GM19239 (cell line): ENCODE data around the gene DRC3.
A peak's percentile ranks its signal among the peaks of the same experiment; 100 is the strongest.

Experiments
- DNase-seq: peaks from one replicate; pipeline ENCODE4 v3.0.0; 2011; ENCODE audit warnings: low spot score; ENCODE audit not compliant: insufficient read length
- FAIRE-seq: peaks from 2 replicates; lab custom pipeline; 2011; peaks lifted over from hg19 to GRCh38; lab: Jason Lieb, UNC

The DRC3 gene, protein sequence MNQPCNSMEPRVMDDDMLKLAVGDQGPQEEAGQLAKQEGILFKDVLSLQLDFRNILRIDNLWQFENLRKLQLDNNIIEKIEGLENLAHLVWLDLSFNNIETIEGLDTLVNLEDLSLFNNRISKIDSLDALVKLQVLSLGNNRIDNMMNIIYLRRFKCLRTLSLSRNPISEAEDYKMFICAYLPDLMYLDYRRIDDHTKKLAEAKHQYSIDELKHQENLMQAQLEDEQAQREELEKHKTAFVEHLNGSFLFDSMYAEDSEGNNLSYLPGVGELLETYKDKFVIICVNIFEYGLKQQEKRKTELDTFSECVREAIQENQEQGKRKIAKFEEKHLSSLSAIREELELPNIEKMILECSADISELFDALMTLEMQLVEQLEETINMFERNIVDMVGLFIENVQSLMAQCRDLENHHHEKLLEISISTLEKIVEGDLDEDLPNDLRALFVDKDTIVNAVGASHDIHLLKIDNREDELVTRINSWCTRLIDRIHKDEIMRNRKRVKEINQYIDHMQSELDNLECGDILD

DNA sequence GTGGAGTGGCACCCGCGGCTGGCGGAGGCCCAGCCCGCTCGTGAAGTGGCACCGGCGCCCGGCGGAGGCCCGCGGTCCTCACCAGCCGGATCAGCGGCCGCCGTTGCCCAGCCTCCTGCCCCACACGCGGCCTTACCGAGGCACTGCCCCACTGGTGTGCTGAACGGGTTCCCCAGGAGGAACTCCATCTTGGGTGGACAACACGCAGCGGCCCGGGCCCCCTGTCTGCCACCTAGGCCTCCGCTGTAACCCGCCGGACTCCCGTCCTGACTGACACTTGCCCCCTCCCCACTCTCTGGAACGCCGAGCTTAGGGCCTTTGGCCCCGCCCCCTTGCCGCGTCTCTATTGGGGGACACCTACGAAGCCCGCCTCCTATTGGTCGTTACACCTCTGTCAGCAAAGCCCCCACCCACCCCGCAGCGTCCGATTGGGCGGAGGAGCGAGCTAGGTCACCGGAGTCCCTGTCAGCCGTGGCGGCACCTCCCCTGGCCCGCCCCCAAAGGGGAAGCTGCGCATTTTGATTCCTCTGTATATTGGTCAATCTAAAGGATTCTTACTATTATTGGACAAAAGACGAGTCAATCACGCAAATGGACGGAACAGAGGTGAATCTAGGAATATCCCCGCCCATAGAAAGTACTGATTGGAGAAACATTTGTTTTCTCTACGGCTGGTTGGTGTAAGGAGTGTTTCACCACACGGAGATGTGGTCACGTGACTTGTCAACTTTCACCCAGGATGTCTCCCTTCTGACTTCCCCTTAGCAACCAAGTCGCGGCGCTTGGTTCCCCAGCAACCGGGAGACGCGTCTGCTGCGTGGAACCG is at the start of gene DRC3, which contains the start of gene TOM1L2:
Gene DRC3 (plus strand): TSS at position 737 of the 826 bp plus-strand sequence. CDS start 4,737 bp downstream, outside the sequence.
Gene TOM1L2 (minus strand): TSS at position 275 of the 826 bp plus-strand sequence. CDS start 87 bp downstream, at position 188.
- peak; percentile 100 for FAIRE-seq
- peak; percentile 98 for DNase-seq

DNA sequence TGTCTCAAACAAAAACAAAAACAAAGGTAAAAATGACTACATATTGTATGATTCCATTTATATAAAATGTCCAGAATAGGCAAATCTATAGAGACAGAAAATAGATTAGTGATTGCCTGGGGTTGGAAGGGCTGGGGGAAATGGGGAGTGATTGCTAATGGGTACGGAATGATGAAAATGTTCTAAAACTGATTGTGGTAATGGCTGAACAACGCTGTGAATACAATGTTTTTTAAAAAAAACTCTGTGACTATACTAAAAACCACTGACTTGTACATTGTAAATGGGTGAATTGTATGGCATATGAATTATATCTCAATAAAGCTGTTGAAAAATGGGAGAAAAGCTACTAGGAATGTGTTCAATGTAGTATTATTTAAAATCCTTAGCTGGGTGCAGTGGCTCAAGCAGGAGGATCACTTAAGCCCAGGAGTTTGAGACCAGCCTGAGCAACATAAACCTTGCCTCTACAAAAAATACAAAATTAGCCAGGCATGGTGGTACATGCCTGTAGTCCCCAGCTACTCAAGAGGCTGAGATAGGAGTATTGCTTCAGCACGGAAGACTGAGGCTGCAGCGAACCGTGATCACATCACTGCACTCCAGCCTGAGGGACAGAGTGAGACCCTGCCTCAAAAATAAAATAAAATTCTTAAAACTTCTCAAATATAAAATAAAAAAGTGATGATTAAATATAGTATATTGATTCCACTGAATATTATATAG is 48.4 kb upstream of the DRC3 start:
- DNase-seq (no peak), FAIRE-seq (no peak)

DNA sequence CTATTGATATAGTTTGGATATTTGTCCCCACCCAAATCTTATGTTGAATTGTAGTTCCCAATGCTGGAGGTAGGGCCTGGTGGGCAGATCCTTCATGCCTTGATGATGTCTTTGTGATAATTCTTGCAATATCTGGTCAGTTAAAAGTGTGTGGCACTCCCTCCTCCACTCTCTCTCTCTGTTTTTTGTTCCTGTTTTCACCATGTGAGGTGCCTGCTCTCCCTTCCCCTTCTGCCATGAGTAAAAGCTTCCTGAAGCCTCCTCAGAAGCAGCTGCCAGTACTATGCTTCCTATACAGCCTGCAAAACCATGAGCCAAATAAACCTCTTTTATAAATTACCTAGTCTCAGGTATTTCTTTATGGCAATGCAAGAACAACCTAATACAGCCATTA is 47.8 kb upstream of the DRC3 start:
- no peak for DNase-seq
- no peak for FAIRE-seq

DNA sequence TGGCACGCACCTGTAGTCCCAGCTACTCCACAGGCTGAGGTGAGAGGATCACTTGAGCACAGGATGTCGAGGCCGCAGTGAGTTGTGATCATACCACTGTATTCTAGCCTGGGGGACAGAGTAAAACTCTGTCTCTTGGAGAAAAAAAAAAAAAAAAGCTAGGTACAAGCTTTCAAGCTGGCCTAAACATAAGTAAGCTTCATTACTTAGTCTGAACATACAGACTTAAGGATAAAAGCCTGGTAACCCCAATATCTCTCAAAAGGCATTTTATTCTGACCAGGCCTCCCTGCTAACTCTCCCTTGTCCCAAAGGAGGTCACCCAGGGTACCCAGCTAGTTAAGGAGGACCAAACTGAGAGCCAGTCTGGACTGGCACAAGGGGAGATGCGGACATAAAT is 46.6 kb upstream of the DRC3 start:
- DNase-seq (no peak), FAIRE-seq (no peak)

DNA sequence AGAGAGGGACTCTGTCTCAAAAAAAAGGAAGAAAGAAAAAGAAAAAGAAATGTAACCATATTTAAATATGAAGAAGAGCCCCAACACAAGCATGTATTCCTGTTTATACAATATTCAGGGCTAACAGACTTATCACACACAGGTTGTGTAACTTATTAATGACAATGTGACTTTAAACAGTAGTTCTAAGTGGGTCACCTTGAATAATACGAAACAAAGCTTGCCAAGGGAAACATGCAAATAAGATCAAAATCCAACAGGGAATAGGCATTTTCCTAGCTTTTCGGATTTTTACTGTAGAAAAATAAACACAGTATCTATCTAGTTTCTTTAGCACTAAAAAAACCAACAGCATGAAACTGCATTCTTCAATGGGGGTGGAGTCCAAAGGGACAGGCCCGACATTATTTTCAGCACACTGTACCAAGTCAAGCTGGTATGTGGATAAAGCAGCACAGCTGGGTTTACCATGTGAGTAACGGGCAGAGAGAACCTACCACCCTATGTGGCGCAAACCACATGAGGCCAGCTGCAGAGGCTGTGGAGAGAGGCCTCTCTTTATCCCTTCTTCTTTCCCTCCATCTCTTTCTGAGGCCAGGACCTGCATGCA is 45.7 kb upstream of the DRC3 start:
- no peak for DNase-seq
- no peak for FAIRE-seq

DNA sequence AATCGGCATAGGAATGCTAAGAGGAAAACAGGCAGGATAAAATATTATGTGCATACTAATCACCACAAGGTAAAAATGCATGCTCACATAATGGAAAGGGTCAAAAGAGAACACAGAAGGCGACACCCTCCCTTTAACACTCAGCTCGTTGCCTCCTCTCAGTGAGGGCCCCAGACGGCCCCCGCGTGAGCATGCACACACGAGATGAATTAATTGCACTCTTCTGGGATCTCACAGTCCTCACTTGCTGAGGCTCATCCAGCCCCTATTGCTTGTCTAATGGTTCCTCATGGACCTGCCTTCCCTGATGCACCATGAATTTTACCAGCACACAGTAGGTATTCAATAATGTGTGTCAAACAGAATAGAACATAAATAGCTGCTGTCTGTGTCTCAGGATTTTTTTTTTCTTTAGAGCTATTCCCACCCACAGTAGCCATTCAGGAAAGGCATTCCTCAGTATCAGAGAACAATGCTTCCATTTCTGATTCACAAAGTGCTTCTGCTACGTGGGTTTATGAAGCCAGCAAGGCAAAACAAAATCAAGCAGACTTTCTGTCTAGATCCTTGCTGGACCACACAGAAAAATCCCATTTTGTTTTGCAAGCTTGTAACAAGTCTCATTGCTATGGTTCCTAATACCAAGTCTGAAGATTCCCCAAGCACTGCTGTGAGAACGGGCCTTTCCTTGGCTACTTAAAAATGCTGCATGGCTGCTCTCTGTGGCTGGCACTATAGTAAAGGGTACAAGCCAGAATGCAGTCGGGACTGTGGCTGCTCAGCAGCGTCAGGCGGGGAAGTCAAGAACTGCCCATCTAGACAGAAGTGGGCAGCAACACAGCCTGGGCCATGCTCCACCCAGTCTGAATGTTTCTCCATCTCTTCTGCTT is 44.0 kb upstream of the DRC3 start:
- DNase-seq: no peak
- no peak for FAIRE-seq

DNA sequence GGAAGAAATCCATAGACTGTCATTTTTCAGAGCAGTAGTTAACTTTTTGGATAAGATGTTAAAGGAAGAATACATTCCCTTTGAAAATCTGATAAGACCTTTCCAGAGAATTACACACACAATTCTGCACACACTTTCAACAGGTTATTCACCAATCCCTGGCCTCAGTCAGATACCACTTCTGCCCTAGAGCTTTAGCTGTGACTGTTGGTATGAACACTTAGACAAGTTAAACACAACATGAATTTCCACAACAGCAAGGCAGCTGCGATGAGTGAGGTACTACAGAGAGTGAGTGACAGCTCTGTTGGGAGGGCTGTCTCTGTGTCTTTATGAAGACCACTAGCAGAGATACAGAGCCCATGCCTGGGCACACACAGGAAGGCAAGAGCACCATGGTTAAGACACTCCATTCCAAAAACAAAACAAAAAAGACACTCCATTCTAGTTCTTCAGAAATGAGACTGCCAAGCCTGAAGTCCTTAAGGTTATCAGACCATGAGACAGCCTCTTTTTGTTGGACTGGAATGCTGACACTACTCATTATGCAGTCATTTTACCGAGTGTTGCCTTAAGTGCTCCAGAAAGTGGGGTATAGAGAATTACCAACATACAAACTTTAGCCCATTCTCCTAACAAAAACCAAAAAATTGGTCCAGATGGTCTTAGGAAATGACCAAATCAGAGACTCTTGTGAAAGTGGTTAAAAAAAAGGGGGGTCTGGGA is 42.8 kb upstream of the DRC3 start:
- no peak for DNase-seq
- FAIRE-seq: no peak

DNA sequence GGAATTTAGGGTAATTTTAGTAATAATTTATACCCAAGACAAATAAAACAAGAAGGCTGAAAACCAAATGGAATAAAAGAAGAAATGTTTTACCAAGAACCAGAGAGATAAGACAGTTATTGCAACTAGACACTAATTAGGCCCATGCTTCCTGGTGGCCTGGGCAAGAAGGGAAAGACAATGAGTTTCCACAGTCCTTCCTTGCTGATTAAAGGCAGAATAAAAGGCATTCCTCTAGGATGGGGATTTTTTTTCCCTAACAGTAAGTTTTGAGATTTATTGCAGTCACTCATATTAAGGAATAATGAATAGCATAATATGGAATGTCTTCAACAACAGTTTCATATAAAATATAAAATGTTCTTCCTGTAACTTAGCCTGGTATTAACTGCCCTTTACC is 42.0 kb upstream of the DRC3 start:
- no peak for FAIRE-seq
- no peak for DNase-seq

DNA sequence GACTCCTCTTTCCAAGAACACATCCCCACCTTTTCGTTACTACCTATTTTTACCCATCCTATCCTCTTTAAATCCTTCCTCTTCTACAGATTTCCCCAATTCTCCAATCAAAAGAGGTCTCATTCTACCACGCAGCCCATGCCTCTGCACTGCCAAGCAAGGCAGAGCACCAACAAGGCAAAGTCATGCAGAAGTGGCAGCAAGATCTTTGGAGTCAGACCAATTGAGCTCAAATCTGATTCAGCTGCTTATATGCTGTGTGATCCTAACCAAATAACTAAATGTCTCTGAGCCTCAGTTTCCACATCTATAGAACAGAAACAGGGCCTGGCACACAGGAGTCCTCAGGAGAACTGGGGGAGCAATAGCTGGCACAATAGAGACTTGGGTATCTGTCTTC is 41.5 kb upstream of the DRC3 start:
- DNase-seq: no peak
- FAIRE-seq: no peak

DNA sequence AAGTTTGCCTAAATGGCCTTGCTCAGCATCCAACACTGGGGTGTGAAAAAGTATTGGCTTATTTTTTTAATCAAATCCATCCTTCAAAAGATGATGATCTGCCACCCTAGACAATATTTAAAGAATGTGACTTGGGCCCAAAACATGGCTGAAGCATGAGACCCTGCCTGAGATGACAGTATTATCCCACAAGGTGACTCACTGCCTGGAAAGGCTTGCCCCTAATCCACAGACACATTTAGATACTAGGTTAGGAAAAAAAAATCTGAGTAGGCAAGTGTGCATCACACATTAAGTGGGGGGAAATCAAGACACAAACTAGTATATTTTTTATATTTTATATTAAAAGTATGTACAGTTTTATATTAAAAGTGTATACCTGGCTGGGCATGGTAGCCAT is 38.9 kb upstream of the DRC3 start:
- DNase-seq (no peak), FAIRE-seq (no peak)

DNA sequence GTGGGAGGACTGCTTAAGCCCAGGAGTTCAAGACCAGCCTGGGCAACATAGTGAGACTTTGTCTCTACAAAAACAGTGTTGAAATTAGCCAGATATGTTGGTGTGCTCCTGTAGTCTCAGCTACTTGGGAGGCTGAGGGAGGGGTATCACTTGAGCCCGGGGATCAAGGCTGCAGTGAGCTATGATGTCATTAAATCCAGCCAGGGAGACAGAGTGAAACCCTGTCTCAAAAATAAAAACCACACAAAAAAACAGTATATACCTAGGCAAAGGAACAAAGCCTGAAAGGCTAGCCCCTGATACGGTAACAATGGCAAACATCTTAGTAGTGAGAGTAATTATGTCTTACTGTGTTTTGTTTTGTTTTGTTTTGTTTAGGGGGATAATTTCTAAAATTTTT is 38.4 kb upstream of the DRC3 start:
- DNase-seq (no peak), FAIRE-seq (no peak)

DNA sequence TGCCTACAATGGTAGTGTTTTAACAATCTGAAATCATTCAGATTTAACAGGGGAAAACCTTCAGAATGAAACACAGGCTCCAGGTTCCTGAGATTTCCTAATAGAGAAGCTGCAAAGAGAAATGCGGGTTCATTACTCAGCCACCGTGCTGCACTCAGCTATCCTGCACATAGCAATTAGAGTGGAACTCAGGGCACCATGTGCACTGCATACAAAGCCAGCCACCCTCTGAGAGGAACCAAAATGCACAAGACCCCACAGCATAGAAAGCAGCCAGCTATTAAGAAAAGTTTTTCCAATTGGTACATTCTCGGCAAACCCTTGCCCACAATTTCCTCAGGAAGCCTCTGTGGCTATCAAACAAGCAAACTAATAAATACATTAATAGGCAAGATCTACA is 37.9 kb upstream of the DRC3 start:
- DNase-seq: no peak
- FAIRE-seq: no peak

DNA sequence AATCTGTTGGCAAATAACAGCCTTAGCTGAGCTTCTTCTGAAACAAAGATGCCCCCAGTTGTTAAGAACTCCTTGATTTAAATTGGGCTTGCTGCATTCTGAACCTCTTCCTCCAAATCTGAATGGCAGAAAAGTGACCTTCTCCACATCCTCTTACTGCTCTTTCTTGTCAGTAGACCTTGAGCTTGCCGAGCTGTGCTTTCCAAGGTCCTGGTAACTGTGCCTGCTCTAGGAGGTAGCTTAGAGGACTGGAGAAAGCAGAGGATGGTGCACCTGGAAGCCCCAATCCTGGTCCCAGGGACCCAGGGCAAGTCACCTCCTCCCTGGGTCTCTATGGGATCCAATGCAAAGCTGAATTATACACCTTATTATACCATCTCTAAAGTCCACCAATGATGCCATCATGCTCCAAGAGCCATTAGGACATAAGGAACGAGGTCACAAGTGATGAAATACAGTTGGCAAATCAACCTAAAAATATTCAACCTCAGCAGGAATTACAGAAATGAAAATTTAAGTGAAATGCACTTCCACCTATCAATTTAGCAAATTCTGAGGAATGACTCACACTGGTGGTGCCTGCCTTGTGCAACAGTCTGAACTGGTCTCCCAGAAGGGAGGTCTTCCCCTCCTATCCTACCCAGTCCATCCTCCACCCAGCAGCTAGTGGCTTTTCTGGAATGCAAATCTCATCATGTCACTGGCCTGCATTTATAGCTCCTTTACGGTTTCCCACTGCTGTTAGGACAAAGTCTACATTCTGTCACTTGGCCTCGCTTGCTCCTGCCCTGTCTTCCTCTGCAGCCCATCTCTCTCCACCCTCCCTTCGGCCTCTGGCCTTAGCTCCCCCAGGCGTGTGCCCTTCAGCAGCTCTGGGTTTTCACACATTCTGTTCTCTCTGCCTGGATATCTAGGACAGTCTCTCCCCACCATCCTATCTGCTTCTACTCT is 37.1 kb upstream of the DRC3 start:
- FAIRE-seq: no peak

DNA sequence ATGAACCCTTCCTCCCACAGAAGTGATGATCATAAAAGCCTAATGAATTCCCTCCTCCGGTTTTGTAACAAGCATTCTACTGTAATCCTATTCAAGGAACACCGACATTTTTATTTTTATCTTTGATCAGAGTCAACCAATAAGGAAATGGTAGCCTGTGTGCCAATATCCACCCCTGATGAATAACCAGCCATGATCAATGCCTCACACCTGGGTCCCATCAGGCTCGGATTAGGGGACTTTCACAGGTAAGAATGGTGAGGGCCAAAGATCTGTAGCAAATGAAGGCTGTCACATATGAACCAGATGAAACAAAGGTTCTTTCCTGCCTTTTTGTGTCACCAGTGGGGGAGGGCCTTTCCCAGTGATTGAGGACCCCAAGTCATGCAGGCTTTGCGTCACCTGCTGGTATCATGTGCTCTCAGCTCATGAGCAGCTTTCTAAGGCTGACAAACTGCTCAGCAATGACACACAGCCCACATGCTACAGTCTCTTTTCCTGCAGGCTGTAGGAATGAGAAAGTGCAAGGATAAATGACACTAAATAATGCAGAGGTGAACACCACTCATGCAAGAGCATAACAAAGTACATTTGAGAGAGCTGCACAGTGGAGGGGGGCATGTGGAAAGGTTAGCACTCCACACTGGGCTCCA is 35.3 kb upstream of the DRC3 start:
- DNase-seq: no peak
- FAIRE-seq: no peak

More for the DNA sequence above, 37.1 kb upstream of the DRC3 start:
- no peak for DNase-seq

DNA sequence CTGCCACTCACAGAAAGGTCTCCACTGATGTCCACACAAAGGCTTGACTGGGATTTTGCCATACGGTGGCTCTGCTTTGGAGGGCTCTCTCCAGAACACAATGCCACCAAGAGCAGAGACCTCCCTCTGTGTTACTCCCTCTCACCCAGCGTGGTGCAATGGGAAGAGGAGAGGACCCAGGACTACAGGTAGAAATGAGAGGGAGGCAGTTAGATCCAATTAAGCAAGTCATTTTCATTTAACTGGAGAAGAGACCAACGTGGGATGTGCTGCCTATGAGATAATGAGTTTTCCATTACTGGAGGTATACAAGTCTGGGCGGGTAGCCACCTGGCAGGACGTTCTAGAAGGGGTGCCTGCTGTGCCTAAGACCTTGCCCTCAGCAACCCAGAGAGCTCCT is 34.7 kb upstream of the DRC3 start:
- DNase-seq: no peak
- no peak for FAIRE-seq

DNA sequence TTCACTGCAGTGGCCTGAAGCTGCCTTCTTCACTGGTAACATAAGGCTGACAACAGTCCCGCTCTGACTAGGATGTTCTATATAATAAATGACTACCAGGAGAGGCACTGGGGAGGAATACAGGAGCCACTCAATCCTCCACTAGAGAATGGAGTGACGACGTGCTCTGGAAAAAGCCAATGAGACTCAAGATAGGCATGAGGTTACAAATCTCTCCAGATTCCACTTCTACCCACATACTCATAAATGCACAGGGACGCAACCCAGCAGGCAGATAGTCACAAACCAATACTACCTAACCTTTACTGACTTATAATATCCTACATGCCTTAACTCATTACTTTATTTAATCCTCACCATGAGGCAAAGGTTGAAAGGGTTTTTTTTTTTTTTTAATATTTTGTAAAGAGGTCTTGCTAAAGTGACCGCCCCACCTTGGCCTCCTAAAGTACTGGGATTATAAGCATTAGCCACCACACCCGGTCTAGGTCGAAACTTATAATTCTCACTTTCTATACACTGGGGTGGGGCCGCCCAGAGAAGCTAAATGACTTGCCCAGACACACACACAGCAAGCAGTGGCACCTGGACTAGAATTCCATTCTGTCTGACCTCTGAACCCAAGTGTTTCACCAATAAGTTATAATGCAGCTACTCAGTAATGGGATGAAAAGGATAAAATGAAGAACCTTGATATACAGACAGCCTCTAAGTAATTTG is 34.1 kb upstream of the DRC3 start:
- peak; percentile 64 for FAIRE-seq
- no peak for DNase-seq
